HG02678 (cell line): ENCODE data around the gene SHMT2.
A peak's percentile ranks its signal among the peaks of the same experiment; 100 is the strongest.

Experiments
- ATAC-seq: cut with Tn5 transposase; IDR thresholded peaks from one replicate; pipeline ENCODE4 v1.9.1; 2021; ENCODE audit warnings: mild to moderate bottlenecking, moderate library complexity; ENCODE audit not compliant: unreplicated experiment

The SHMT2 gene

DNA sequence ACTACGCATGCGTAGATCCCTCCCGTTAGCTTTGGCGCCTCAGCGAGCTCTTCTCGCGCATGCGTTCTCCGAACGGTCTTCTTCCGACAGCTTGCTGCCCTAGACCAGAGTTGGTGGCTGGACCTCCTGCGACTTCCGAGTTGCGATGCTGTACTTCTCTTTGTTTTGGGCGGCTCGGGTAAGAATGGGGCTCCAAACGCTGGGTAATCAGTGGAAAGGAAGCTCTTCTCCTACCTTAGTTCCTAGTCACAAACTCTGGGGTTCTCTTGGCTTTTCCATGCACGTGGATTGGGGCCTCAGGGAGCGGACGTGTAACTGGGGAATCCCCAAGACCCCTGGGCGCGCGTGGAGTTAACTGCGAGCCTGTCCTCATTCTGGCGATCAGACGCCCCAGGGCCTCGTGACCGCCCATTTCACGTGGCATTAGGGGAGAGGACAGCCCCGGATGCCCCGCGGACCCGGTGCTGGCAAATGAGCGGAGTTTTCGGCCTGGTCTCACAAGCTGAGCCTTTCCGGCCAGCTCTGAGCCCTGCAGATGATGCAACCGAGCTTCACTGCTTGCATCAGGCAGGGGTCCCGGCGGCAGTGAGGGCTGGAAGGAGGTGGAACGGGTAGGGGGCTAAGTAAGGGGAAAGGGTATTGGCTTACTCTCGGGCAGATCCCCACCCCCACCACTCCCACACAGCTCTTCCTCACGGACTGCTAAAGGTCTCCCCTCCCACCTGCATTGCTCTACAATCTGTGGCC lies at the start of gene SHMT2:
Gene SHMT2 (plus strand): TSS at position 78 of the 747 bp plus-strand sequence. CDS start 68 bp downstream, at position 146.
- ATAC-seq = peak; percentile 68

DNA sequence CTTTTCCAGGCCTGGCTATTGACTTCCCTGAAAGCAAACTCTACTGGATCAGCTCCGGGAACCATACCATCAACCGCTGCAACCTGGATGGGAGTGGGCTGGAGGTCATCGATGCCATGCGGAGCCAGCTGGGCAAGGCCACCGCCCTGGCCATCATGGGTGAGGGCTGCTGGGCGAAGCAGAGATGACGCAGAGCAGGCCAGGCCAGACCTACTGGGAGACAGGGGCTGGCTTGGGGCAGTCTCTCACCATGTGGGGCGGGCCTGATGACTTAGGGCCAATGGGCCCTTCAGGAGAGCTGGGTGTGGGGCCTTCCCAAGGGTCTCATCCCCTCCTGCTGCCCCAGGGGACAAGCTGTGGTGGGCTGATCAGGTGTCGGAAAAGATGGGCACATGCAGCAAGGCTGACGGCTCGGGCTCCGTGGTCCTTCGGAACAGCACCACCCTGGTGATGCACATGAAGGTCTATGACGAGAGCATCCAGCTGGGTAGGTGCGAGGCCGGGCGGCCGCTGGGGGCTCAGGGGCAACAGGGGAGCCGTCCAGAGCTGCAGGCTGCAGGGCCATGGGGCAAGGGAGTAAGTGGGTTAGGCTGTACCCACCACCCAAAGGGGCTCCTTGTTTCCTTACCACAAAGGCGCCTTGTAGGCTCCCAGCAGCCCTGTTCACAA lies 49.1 kb upstream of the SHMT2 start:
- no peak for ATAC-seq

DNA sequence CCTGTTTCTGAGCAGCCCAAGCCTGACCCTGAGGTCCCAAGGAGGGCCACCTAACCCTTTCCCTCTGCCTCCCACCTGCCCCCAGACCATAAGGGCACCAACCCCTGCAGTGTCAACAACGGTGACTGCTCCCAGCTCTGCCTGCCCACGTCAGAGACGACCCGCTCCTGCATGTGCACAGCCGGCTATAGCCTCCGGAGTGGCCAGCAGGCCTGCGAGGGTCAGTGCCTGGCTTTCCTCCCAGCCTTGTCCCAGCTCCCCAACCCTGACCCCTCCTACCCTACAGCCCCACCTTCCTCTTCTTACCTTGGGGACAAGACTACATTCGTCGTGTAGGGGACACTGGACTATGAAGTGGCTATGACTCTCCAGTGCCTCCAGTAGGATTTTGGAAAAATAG lies 48.4 kb upstream of the SHMT2 start:
- ATAC-seq = no peak

DNA sequence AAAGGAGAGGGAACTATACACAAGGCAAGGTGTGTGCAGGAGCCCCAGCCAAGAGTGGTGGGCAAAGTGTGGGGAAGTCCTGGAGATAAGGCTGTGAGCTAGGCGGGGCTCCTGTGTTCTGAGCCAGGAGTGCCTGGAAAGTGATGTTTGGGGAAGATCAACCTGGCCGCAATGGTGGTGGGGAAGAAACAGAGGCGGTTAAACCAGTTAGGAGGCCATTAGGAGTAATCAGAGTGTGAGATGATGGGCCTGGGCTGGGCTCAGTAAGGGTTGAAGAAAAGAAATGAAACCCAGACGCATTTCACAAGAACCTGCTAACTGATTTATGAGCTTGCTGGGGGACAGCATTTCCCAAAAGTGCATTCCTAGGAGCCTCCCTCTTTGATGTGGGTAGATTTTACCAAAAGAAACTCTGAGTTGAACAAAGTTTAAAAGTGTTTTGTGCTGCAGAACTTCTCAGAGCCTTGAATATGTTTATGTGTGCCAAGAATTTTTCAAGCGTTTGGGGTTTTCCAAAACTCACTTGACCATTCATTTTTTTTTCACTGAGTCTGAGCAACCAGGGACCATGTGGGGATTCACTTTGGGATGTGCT lies 47.9 kb upstream of the SHMT2 start:
- ATAC-seq = no peak

DNA sequence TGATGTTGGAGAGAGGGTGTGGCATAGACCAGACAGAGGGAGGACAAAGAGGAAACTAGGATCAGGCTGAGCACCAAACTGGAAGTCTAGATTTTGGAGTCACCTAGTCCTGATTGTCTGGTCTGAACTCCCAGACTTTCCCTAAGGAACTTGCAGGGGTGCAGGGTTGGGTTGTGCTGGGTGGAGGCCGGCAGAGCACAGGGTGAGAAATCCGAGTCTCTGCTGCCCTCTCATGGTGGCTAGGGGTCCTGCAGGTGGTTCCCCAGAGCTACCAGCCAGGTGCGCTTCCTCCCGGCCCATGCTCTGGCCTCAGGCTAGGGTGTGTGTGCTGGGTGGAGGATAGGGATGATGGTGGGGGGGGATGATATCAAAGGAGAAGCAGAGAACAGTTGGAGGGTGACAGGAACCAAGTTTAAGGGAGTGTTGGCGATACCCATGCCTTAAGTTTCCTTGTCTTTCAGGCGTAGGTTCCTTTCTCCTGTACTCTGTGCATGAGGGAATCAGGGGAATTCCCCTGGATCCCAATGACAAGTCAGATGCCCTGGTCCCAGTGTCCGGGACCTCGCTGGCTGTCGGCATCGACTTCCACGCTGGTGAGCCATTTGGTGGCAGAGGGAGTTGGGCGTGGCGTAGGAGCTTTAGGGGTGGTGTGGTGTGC lies 46.5 kb upstream of the SHMT2 start:
- peak; percentile 91 for ATAC-seq

DNA sequence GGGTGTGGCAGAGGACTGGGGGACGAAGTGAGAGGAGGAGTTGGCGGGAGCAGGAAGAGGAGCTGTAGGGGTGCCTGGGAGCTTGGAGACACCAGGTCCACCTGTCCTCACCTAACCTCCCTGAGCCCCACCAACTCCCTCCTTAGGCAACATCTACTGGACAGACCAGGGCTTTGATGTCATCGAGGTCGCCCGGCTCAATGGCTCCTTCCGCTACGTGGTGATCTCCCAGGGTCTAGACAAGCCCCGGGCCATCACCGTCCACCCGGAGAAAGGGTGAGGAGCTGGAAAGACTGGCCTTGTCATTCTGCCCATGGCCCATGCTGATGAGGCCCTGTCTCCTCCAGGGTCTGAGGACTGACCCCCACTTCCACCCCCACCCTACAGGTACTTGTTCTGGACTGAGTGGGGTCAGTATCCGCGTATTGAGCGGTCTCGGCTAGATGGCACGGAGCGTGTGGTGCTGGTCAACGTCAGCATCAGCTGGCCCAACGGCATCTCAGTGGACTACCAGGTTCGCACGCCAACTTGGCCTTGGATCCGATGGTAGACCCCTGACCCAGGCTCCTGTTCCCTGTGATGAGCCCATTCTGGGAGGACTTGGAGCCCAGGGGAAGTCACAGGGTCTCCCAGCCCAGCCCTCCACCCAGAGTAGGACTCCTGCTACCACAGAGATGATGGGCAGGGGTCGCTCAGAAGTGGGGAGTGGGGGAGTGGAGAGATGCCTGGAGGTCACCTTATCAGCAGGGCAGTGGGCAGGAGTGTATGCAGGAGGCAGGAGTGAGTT lies 45.4 kb upstream of the SHMT2 start:
- no peak for ATAC-seq

DNA sequence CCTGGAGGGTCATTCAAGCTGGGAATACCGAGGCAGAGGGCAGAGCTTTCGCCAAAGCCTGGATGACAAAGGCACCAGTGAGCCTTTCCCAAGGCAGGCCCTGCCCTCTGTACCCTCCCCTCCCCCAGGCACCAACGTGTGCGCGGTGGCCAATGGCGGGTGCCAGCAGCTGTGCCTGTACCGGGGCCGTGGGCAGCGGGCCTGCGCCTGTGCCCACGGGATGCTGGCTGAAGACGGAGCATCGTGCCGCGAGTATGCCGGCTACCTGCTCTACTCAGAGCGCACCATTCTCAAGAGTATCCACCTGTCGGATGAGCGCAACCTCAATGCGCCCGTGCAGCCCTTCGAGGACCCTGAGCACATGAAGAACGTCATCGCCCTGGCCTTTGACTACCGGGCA lies 44.1 kb upstream of the SHMT2 start:
- ATAC-seq = no peak

DNA sequence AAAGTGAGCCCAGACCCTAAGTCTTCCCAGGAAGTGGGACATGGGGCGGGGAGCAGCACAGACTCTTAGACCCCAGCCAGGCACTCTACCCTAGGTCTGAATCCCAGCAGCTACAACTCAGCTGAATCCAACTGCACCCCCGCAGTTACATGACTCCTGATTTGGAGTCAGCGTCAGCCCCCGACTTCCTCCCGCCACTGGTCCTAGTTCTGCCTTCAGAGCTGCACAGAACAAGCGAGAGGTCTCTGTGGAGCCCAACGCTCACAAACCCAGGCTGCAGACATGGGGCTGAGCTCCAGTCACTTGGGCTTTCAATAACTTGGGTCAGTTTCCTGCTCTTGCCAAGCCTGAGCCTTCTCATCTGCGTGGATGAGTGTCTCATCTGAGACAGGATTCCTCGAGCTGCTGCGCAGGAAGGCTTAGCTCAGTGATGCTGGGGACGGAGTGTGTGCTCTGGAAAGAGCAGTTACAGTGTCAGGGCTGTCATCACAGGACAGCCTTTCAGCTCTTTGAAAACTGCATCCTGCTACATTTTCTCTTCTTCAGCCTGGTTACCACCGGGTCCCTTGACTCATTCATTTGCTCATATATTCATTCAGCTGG lies 43.5 kb upstream of the SHMT2 start:
- ATAC-seq = no peak

DNA sequence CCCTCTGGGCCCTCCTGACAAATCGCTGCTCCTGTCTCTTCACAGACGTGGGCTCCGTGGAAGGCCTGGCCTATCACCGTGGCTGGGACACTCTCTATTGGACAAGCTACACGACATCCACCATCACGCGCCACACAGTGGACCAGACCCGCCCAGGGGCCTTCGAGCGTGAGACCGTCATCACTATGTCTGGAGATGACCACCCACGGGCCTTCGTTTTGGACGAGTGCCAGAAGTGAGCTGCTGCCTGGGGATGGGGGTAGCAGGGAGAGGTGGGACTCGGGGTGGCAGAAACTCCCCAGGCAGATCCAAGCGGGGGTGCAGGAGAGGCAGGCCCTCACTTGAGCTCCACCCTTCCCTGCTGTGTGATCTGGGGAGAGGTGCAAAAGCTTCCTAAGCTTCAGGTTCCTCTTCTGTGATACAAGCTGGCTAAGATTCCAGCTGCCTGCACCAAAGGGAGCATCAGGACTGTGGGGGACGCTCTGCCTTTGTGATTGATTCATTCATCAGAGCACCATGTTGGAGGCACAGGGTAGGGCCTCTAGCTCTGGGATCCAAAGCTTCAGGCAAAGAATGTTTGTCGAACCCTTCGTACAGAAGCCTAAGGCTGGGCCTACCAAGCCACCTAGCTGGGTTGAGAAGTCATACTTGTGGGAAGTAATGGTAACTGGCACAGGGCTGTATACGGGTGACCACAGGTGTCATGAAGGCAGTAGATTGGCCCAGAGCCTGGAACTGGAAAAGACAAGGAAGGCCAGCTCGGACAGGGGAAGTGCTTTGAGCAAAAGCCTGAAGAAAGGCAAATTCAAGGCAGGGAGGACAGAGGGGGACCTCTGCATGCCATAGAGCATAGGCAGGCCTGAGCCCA lies 42.1 kb upstream of the SHMT2 start:
- ATAC-seq = no peak

DNA sequence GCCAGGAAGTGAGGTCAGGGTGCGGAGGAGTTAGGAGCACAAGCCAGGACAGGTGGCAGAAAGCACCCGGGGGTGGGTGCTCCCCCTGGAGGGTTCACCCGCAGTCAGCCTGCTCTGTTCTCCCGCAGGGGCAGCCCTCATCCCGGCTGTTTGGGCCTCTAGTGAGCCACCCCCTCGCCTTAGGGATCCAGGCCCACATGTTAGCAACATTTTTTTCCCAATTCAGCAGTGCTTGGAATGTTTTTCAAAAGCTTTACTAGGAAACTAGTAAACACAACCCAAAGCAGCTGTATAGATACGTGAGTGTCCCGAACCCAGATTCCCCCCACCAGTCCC lies 41.5 kb upstream of the SHMT2 start:
- no peak for ATAC-seq

DNA sequence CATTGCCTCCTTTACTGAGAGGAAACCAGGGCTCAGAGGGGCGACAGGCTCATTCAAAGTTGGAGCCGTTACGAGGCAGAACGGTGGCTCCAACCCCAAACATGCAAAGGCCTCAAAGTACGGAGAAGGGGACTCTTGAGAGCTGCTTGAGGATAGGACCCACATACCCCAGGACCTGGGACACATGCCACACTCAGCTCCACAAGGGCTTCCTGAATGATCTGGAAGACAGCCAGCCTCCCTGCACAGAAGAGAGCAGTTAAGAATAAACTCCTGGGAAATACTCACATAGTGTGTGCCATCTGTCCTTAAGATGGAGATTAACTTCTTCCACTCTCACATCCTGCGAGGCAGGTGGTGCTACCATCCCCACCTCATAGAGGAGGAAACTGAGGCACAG lies 39.5 kb upstream of the SHMT2 start:
- ATAC-seq = no peak

DNA sequence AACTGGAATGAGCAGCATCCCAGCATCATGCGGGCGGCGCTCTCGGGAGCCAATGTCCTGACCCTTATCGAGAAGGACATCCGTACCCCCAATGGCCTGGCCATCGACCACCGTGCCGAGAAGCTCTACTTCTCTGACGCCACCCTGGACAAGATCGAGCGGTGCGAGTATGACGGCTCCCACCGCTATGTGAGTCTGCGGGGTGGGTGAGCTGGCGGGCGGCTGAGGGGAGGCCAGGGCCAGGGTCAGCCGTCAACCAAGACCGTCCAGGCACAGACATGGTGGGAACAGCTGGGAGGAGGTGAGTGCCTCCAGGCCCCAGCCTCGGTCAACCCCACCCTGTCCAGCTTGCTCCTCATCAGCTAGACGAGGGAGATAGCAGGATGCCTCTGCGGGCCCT lies 38.7 kb upstream of the SHMT2 start:
- ATAC-seq = no peak

DNA sequence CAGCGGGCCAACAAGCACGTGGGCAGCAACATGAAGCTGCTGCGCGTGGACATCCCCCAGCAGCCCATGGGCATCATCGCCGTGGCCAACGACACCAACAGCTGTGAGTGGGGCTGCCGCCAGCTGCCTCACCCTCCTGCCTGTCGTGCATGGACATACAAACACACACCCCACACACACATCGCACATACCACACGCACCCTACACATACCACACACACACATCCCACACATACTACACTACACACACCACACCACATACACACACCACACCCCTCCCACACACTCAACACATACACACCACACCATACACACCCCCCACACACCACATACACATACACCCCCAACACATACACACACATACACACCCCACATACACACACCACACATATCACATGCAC lies 38.1 kb upstream of the SHMT2 start:
- ATAC-seq = no peak

DNA sequence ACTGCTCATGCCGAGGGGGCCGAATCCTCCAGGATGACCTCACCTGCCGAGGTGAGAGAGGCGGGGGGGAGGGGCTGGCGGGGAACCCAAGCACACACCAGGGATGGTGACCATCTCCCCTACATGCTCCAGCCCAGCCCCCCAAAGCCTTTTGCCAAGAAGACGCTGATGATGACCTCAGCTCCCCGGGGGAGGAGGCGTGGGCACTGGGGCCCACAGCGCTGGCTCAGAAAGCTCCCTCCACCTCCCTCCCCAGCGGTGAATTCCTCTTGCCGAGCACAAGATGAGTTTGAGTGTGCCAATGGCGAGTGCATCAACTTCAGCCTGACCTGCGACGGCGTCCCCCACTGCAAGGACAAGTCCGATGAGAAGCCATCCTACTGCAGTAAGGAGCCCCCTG lies 36.6 kb upstream of the SHMT2 start:
- no peak for ATAC-seq

DNA sequence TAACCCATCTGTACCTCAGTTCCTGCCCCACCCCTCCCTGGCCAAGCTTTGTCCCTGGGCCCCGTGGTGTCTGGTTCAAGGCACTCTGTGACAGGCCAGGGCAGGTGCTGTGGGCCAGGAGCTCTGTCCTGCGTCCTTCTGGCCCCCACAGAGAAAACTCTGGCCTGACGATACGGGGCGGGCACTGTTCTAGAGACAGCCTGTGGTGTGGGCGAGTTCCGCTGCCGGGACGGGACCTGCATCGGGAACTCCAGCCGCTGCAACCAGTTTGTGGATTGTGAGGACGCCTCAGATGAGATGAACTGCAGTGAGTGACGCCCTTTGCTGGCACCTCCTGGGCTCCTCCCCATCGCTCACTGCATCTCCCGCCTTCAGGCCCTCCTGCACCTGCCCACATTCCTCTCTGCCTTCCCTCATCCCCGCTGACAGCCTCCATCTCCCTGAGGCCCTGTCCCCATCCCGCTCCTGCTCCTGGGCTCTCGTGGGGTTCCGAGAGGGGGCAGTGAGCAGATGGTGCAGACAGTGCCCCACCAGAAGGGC lies 35.7 kb upstream of the SHMT2 start:
- ATAC-seq = no peak

DNA sequence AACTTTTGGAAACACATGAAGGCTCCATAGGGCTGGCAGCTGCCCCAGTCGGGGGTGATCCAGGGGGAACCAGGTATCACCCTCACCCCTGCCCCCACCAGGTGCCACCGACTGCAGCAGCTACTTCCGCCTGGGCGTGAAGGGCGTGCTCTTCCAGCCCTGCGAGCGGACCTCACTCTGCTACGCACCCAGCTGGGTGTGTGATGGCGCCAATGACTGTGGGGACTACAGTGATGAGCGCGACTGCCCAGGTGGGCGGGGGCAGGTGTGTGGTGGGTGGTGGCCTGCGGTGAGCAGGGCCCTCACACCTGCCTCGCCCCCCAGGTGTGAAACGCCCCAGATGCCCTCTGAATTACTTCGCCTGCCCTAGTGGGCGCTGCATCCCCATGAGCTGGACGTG lies 35.3 kb upstream of the SHMT2 start:
- no peak for ATAC-seq

DNA sequence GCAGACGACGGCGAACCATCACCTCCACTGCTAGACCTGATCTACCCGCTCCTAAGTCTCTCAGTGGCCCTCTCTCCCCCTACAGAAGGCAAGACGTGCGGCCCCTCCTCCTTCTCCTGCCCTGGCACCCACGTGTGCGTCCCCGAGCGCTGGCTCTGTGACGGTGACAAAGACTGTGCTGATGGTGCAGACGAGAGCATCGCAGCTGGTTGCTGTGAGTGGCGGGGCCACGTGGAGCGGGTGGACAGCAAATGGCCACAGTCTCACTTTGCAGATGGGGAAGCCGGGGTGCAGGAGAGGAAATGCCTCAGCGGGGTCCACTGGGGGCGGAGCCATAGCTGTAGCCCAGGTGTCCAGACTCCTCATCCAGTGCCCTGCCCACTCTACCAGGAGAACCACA lies 34.3 kb upstream of the SHMT2 start:
- no peak for ATAC-seq

DNA sequence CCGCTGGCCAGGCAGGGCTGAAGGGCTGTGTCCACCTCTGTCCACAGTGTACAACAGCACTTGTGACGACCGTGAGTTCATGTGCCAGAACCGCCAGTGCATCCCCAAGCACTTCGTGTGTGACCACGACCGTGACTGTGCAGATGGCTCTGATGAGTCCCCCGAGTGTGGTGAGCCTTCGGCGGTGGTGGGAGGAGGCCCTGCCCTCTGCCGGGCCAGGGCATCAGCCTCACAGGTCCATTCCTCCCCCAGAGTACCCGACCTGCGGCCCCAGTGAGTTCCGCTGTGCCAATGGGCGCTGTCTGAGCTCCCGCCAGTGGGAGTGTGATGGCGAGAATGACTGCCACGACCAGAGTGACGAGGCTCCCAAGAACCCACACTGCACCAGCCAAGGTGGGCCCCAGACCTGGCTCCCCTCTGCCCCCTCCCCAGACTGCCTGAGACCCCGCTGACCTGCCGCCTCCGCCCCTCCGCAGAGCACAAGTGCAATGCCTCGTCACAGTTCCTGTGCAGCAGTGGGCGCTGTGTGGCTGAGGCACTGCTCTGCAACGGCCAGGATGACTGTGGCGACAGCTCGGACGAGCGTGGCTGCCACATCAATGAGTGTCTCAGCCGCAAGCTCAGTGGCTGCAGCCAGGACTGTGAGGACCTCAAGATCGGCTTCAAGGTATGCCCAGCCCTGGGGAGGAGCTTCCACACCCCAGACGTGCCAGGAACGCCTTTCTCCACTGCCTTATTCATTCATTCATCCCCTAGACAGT lies 33.7 kb upstream of the SHMT2 start:
- no peak for ATAC-seq

DNA sequence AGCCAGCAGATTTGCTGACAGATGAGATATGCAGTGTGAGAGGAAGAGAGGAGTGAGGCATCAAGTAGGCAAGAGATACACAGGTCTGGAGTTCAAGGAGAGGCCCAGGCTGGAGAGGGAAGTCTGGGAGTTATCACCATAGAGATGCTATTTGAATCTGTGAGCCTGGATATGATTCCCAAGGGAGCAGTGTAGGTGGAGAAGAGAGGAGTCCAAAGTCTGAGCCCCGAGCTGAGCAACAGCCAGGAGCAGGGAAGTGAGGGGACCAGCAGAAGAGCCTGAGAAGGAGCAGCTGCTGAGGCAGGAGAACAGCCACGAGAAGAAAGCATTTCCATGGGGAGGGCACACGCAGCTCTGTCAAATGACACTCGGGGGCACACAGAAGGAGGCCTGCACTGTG lies 33.1 kb upstream of the SHMT2 start:
- no peak for ATAC-seq
